IMR-90 (cell line): ENCODE measurements around the gene DKK3. TPM values are rescaled to one million over a fixed set of nuclear protein-coding genes. Genes with fewer than 3 reads are reported as not detected.

Source experiments
- ATAC-seq: fragments of 200-7000 bp; cut with Tn5 transposase; 2 replicates; pipeline ENCODE4 v1.9.1; 2020; ENCODE audit warnings: low read depth, mild to moderate bottlenecking, moderate library complexity
- BruUV-seq: library from RNA; stranded (reverse); fragments of 400-500 nt; replicated peaks from 2 replicates; lab custom pipeline; 2021; lab: Mats Ljungman, UMichigan
- CTCF ChIA-PET: fragments of 300-600 bp; formaldehyde crosslinking; extraction: SDS; loops from one replicate; lab custom pipeline; 2021; ENCODE audit warnings: antibody characterized with exemption; lab: Yijun Ruan, JAX
- POLR2A ChIA-PET: fragments of 300-600 bp; sonication (Branson Sonifier 250); formaldehyde crosslinking; loops from one replicate; lab custom pipeline; 2022; ENCODE audit warnings: antibody characterized with exemption; ENCODE audit not compliant: unreplicated experiment; lab: Charles Lee
- DNase-seq: peaks from one replicate; pipeline ENCODE4 v3.0.0; 2013
- H2AFZ ChIP-seq: replicated peaks from 2 replicates; pipeline ENCODE3; 2013; ENCODE audit warnings: low read length, mild to moderate bottlenecking; ENCODE audit not compliant: poor library complexity
- H2AK5ac ChIP-seq: 2 replicates; pipeline ENCODE4 v1.6.1; 2013; ENCODE audit warnings: low read depth, low read length, inconsistent platforms
- H2AK9ac ChIP-seq: replicated peaks from 2 replicates; pipeline ENCODE3; 2013; ENCODE audit warnings: mild to moderate bottlenecking, low read depth, low read length, moderate library complexity; ENCODE audit not compliant: poor library complexity
- H2BK120ac ChIP-seq: 2 replicates; pipeline ENCODE4 v1.6.1; 2013; ENCODE audit warnings: low read depth, low read length, inconsistent platforms
- H2BK15ac ChIP-seq: 3 replicates; pipeline ENCODE4 v1.6.1; 2013; ENCODE audit warnings: low read depth, low read length, inconsistent platforms
- H2BK20ac ChIP-seq: 2 replicates; pipeline ENCODE4 v1.6.1; 2013; ENCODE audit warnings: low read depth, mild to moderate bottlenecking, inconsistent platforms, low read length, moderate library complexity
- H2BK5ac ChIP-seq: 2 replicates; pipeline ENCODE4 v1.6.1; 2013; ENCODE audit warnings: mild to moderate bottlenecking, low read depth, low read length, inconsistent platforms; ENCODE audit not compliant: poor library complexity, severe bottlenecking
- H3K14ac ChIP-seq: replicated peaks from 2 replicates; pipeline ENCODE4 v1.6.1; 2013; ENCODE audit warnings: low read depth, low read length, inconsistent platforms
- H3K18ac ChIP-seq: 2 replicates; pipeline ENCODE4 v1.6.1; 2013; ENCODE audit warnings: low read depth, low read length, control low read depth
- H3K23ac ChIP-seq: 2 replicates; pipeline ENCODE4 v1.6.1; 2013; ENCODE audit warnings: low read depth, low read length, inconsistent platforms
- H3K27ac ChIP-seq: 2 replicates; pipeline ENCODE4 v1.5.1; 2013; ENCODE audit warnings: mild to moderate bottlenecking, control low read depth, low read length; ENCODE audit not compliant: insufficient read depth
- H3K27me3 ChIP-seq: 2 replicates; pipeline ENCODE4 v1.6.1; 2013; ENCODE audit warnings: low read length; ENCODE audit not compliant: control insufficient read depth, insufficient read depth
- H3K36me3 ChIP-seq: 2 replicates; pipeline ENCODE4 v1.6.1; 2013; ENCODE audit warnings: low read length, mixed read lengths; ENCODE audit not compliant: control insufficient read depth, insufficient read depth
- H3K4ac ChIP-seq: 2 replicates; pipeline ENCODE4 v1.6.1; 2013; ENCODE audit warnings: low read depth, low read length, inconsistent platforms
- H3K4me1 ChIP-seq: 2 replicates; pipeline ENCODE4 v1.6.1; 2013; ENCODE audit warnings: low read length, mixed read lengths; ENCODE audit not compliant: control insufficient read depth, insufficient read depth
- H3K4me2 ChIP-seq: 2 replicates; pipeline ENCODE4 v1.6.1; 2013; ENCODE audit warnings: low read depth, mild to moderate bottlenecking, control low read depth, low read length, moderate library complexity
- H3K4me3 ChIP-seq: 2 replicates; pipeline ENCODE4 v1.5.1; 2013; ENCODE audit warnings: low read depth, mild to moderate bottlenecking, control low read depth, low read length, moderate library complexity; ENCODE audit not compliant: insufficient read depth
- H3K56ac ChIP-seq: 2 replicates; pipeline ENCODE4 v1.6.1; 2013; ENCODE audit warnings: low read length, inconsistent platforms; ENCODE audit not compliant: insufficient read depth; ENCODE audit errors: extremely low read depth
- H3K79me1 ChIP-seq, 2 experiments: 2 replicates each; pipeline ENCODE4 v1.6.1; 2013; ENCODE audit warnings: low read length in 2 of 2, inconsistent platforms in 1 of 2, low read depth in 1 of 2
- H3K9ac ChIP-seq: 2 replicates; pipeline ENCODE4 v1.6.1; 2013; ENCODE audit warnings: low read depth, low read length, control low read depth
- H3K9me1 ChIP-seq: 2 replicates; pipeline ENCODE4 v1.6.1; 2013; ENCODE audit warnings: low read length, inconsistent platforms; ENCODE audit not compliant: insufficient read depth
- H3K9me3 ChIP-seq: 2 replicates; pipeline ENCODE4 v1.6.1; 2013; ENCODE audit warnings: low read length; ENCODE audit not compliant: control insufficient read depth, insufficient read depth
- H4K20me1 ChIP-seq: 2 replicates; pipeline ENCODE4 v1.6.1; 2013; ENCODE audit warnings: low read length, inconsistent platforms; ENCODE audit not compliant: insufficient read depth
- H4K5ac ChIP-seq: 2 replicates; pipeline ENCODE4 v1.6.1; 2013; ENCODE audit warnings: mild to moderate bottlenecking, low read depth, low read length, control low read depth
- H4K8ac ChIP-seq, 2 experiments: 2 replicates each; pipeline ENCODE4 v1.6.1; 2013; ENCODE audit warnings: low read depth in 2 of 2, low read length in 2 of 2, control low read depth in 1 of 2, inconsistent platforms in 1 of 2
- H4K91ac ChIP-seq: 2 replicates; pipeline ENCODE4 v1.6.1; 2013; ENCODE audit warnings: low read depth, low read length, inconsistent platforms; ENCODE audit not compliant: insufficient read depth
- BHLHE40 ChIP-seq: fragments of 150-350 bp; IDR thresholded peaks from 2 replicates; pipeline ENCODE4 v1.6.1; 2016; ENCODE audit warnings: mild to moderate bottlenecking, low read depth, low read length
- CEBPB ChIP-seq: IDR thresholded peaks from 2 replicates; pipeline ENCODE4 v1.6.1; 2012; ENCODE audit warnings: low read depth, low read length, improper control_type of control experiment
- CHD1 ChIP-seq: IDR thresholded peaks from 2 replicates; pipeline ENCODE4 v1.6.1; 2012; ENCODE audit warnings: low read depth, low read length, improper control_type of control experiment
- CTCF ChIP-seq: conservative IDR thresholded peaks from 2 replicates; pipeline ENCODE4 v1.5.1; 2012; ENCODE audit warnings: mild to moderate bottlenecking, low read depth, low read length, improper control_type of control experiment
- FOS ChIP-seq: fragments of 150-350 bp; IDR thresholded peaks from 2 replicates; pipeline ENCODE4 v1.6.1; 2016; ENCODE audit warnings: low read depth, low read length
- MAFK ChIP-seq: IDR thresholded peaks from 2 replicates; pipeline ENCODE4 v1.6.1; 2012; ENCODE audit warnings: low read depth, low read length, improper control_type of control experiment
- MAZ ChIP-seq: IDR thresholded peaks from 2 replicates; pipeline ENCODE4 v1.6.1; 2012; ENCODE audit warnings: low read depth, mild to moderate bottlenecking, low read length, improper control_type of control experiment, moderate library complexity, borderline replicate concordance
- MXI1 ChIP-seq: IDR thresholded peaks from 2 replicates; pipeline ENCODE4 v1.6.1; 2012; ENCODE audit warnings: low read depth, mild to moderate bottlenecking, low read length, moderate library complexity, borderline replicate concordance
- NFE2L2 ChIP-seq: fragments of 150-350 bp; IDR thresholded peaks from 2 replicates; pipeline ENCODE4 v1.6.1; 2016; ENCODE audit warnings: low read depth, mild to moderate bottlenecking, low read length
- POLR2A ChIP-seq: IDR thresholded peaks from 2 replicates; pipeline ENCODE4 v1.6.1; 2012; ENCODE audit warnings: mild to moderate bottlenecking, low read depth, low read length
- RAD21 ChIP-seq: IDR thresholded peaks from 2 replicates; pipeline ENCODE4 v1.6.1; 2012; ENCODE audit warnings: low read length, improper control_type of control experiment
- RCOR1 ChIP-seq: IDR thresholded peaks from 2 replicates; pipeline ENCODE4 v1.6.1; 2012; ENCODE audit warnings: mild to moderate bottlenecking, low read length, improper control_type of control experiment; ENCODE audit not compliant: insufficient replicate concordance
- RFX5 ChIP-seq: IDR thresholded peaks from 2 replicates; pipeline ENCODE4 v1.8.0; 2012; ENCODE audit warnings: low read depth, mild to moderate bottlenecking, low read length, moderate library complexity
- SMC3 ChIP-seq: fragments of 150-350 bp; IDR thresholded peaks from 2 replicates; pipeline ENCODE4 v1.6.1; 2016; ENCODE audit warnings: low read depth, mild to moderate bottlenecking, antibody characterized with exemption, low read length, moderate library complexity
- USF2 ChIP-seq: fragments of 150-350 bp; IDR thresholded peaks from 2 replicates; pipeline ENCODE4 v1.6.1; 2017; ENCODE audit warnings: mild to moderate bottlenecking, antibody characterized with exemption, low read length, low read depth
- WGBS, 2 experiments: methylation state at CpG; one replicate each; pipeline versions ENCODE4 v1.1.5 to v1.1.7; 2013; ENCODE audit warnings: missing lambda C conversion rate in 2 of 2; ENCODE audit not compliant: insufficient read length in 1 of 2; ENCODE audit errors: extremely low coverage in 2 of 2; 5-methylcytosine and 5-hydroxymethylcytosine counted together
- dilution Hi-C: fragments of 300-500 bp; cut with HindIII; formaldehyde crosslinking; loops from one replicate; pipeline ENCODE4 v1.14.3; 2018; ENCODE audit warnings: low sequenced_read_pairs; ENCODE audit not compliant: unreplicated experiment
- in situ Hi-C: fragments of 300-500 bp; cut with MboI; formaldehyde crosslinking; loops from 3 replicates; pipeline ENCODE4 v1.14.3; 2019; ENCODE audit warnings: low sequenced_read_pairs, inconsistent platforms, mixed read lengths
- intact Hi-C: fragments of 100-400 bp; cut with micrococcal nuclease; formaldehyde crosslinking; loops from 2 replicates; pipeline ENCODE4 v1.10.0; 2022
- polyA plus RNA-seq, 3 experiments: library from polyadenylated mRNA; depleted of rRNA; stranded (reverse); fragments of >200 nt; gene quantifications; 2 replicates each; pipeline ENCODE4 v1.2.3, GENCODE V29; 2012; ENCODE audit warnings: low replicate concordance in 1 of 3
- total RNA-seq: library from RNA; depleted of rRNA; stranded (reverse); fragments of >200 nt; gene quantifications from 2 replicates; pipeline ENCODE4 v1.2.3, GENCODE V29; 2012
- TF ChIP-seq, protein P1 (sequence below): fragments of 150-350 bp; IDR thresholded peaks from 2 replicates; pipeline ENCODE4 v1.6.1; 2016; ENCODE audit warnings: low read depth, mild to moderate bottlenecking, low read length, moderate library complexity, borderline replicate concordance

The DKK3 gene
- total and polyA plus RNA-seq, 2 of the 4 experiments (the other 2 are of a cell fraction), result 453 to 964 TPM

DNA sequence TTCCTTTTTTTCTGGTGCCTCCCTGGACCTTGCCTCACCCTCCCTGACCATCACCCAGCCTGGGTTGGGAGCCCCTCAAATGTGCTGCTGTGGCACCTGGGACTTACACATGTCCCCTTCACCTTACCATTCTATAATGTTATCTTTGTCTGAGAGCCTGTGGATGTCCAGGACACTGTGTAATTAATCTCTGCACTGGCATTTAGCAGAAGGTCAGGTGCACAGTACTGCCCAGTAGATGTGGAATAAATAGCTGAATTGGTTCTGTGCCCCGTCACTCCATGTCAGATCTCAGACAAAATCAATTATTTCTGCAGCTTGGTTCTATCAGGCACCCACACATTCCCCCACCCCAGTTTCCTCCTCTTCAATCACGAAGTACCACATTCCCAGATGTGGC lies 19.9 kb upstream of the DKK3 start:
- peak overlapping the region; percentile 31; the same call in 1 of the 2 replicates for H2AK5ac ChIP-seq
- no peak overlapping the region for H2BK20ac ChIP-seq
- CTCF ChIA-PET, result no interaction called here
- DNase-seq (no peak), ATAC-seq (no peak)
- peak overlapping the region in 1 of 2 experiments; percentile 17; a peak in 1 of 4 replicates for H4K8ac ChIP-seq
- H3K14ac ChIP-seq, result no peak overlapping the region
- H3K27ac ChIP-seq, result no peak overlapping the region
- H3K4ac ChIP-seq, result no peak overlapping the region; the same call in 1 of the 2 replicates
- H3K56ac ChIP-seq, result no peak overlapping the region
- no peak overlapping the region for H2BK120ac ChIP-seq
- no peak overlapping the region for H3K18ac ChIP-seq
- peak overlapping the region; percentile 50; the same call in 1 of the 2 replicates for H4K5ac ChIP-seq
- no peak overlapping the region for H3K9ac ChIP-seq
- H3K4me2 ChIP-seq, result no peak overlapping the region
- POLR2A ChIA-PET, result no interaction called here
- peaks cover 8% of the 10 kb centered on the region for H3K4me1 ChIP-seq
- H3K23ac ChIP-seq, result no peak overlapping the region
- H2AFZ ChIP-seq, result no peak overlapping the region
- H3K4me3 ChIP-seq, result no peak overlapping the region
- H3K27me3 ChIP-seq, result no peaks in the 10 kb centered on the region
- no peaks in the 10 kb centered on the region for H3K36me3 ChIP-seq
- no peaks in the 10 kb centered on the region for H4K20me1 ChIP-seq
- intact Hi-C loops, result no loop called here
- no CpG with 5 or more reads among the region's 2 CpGs for WGBS, 2 experiments
- H2AK9ac ChIP-seq, result no peak overlapping the region
- peak overlapping the region; percentile 53; the same call in 1 of the 3 replicates for H2BK15ac ChIP-seq
- no peaks in the 10 kb centered on the region for H3K9me3 ChIP-seq
- peaks cover 9% of the 10 kb centered on the region; the same call in 1 of the 2 replicates for H3K9me1 ChIP-seq
- TF ChIP-seq FOS, result no peak
- no peak for TF ChIP-seq USF2
- TF ChIP-seq POLR2A, result no peak
- no peak for TF ChIP-seq SMC3
- no peak for TF ChIP-seq CTCF
- no peak for TF ChIP-seq RFX5
- TF ChIP-seq RCOR1, result no peak
- TF ChIP-seq, protein P1, sequence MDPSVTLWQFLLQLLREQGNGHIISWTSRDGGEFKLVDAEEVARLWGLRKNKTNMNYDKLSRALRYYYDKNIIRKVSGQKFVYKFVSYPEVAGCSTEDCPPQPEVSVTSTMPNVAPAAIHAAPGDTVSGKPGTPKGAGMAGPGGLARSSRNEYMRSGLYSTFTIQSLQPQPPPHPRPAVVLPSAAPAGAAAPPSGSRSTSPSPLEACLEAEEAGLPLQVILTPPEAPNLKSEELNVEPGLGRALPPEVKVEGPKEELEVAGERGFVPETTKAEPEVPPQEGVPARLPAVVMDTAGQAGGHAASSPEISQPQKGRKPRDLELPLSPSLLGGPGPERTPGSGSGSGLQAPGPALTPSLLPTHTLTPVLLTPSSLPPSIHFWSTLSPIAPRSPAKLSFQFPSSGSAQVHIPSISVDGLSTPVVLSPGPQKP, result no peak
- no peak for TF ChIP-seq MXI1
- TF ChIP-seq MAZ, result no peak
- no peak for TF ChIP-seq NFE2L2
- TF ChIP-seq MAFK, result no peak
- no peak for TF ChIP-seq CEBPB
- TF ChIP-seq CHD1, result no peak
- no peak for TF ChIP-seq RAD21
- no peak for TF ChIP-seq BHLHE40
- dilution Hi-C loops, result no loop called here
- no peak overlapping the region for H4K91ac ChIP-seq
- no TSS peak for BruUV-seq
- no peaks in the 10 kb centered on the region for H3K79me1 ChIP-seq
- in situ Hi-C loops, result loop anchor here (25.0 kb wide), 1 partner anchor 991 kb away; no protein-coding TSS in a partner anchor
- H2BK5ac ChIP-seq, result no peak overlapping the region
